ENCODE data around the gene IRF2.
"Not testable (repeated sequence)": the region's sequence is repeated elsewhere in the genome, so short reads cannot be mapped to it uniquely, and the experiment has no call there.

DNA sequence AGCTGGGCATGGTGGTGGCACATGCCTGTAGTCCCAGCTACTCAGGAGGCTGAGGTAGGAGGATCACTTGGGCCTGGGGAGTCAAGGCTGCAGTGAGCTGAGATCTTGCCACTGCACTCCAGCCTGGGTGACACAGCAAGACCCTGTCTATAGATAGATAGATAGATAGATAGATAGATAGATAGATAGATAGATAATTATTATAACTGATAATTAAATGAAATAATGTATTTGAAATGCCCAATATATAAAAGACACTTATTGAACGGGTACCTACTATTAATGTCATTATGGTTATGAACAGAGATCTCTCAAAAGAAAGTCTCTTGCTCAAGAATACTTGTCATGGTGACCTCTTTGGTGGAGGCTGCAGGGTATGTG is 131.5 kb downstream of the IRF2 start:
- not testable (repeated sequence) for TF ChIP-seq POLR2AphosphoS5, POLR2A, TAF1, SPI1 (IDR thresholded peaks at IDR 0.05; ENCODE audit: low read depth, low read length)

Data from GM12891 (cell line).